ENCODE results near the gene NTM.

The NTM gene

GRCh38 chr11:131822506-131822905 is 452.1 kb downstream of the NTM start:
- Histone ChIP-seq H3K4me1 (ENCODE audit: control insufficient read depth in 1 of 2, insufficient read depth in 2 of 2, low read length in 2 of 2) (no peaks in the 10 kb centered on the region), H3K27me3 (ENCODE audit: control insufficient read depth in 1 of 2, insufficient read depth in 2 of 2, low read length in 2 of 2) (no peaks in the 10 kb centered on the region), H3K27ac (ENCODE audit: low read depth, low read length) (no peak overlapping the region), H3K4me3 (ENCODE audit: low read depth in 1 of 2, low read length in 2 of 2) (no peak overlapping the region), H3K36me3 (ENCODE audit: control insufficient read depth in 1 of 2, insufficient read depth in 2 of 2, low read length in 2 of 2) (no peaks in the 10 kb centered on the region), H3K9me3 (ENCODE audit: control insufficient read depth in 1 of 2, low read length in 2 of 2) (no peaks in the 10 kb centered on the region), H3K9ac (ENCODE audit: low read depth in 1 of 2, low read length in 2 of 2) (no peak overlapping the region)

- no peak overlapping the region for H3K27ac ChIP-seq (ENCODE audit: low read depth, low read length)
- H3K9me3 ChIP-seq (ENCODE audit: control insufficient read depth in 1 of 2, low read length in 2 of 2), result no peaks in the 10 kb centered on the region
- H3K4me1 ChIP-seq (ENCODE audit: control insufficient read depth in 1 of 2, insufficient read depth in 2 of 2, low read length in 2 of 2), result no peaks in the 10 kb centered on the region
- no peak overlapping the region for H3K9ac ChIP-seq (ENCODE audit: low read depth in 1 of 2, low read length in 2 of 2)
- H3K4me3 ChIP-seq (ENCODE audit: low read depth in 1 of 2, low read length in 2 of 2), result no peak overlapping the region
- no peaks in the 10 kb centered on the region for H3K27me3 ChIP-seq (ENCODE audit: control insufficient read depth in 1 of 2, insufficient read depth in 2 of 2, low read length in 2 of 2)
- H3K36me3 ChIP-seq (ENCODE audit: control insufficient read depth in 1 of 2, insufficient read depth in 2 of 2, low read length in 2 of 2), result no peaks in the 10 kb centered on the region
Observed at GRCh38 chr11:131823772-131824171, 453.4 kb downstream of the NTM start.

GRCh38 chr11:131824771-131825170 is 454.4 kb downstream of the NTM start:
- no peaks in the 10 kb centered on the region for H3K4me1 ChIP-seq (ENCODE audit: control insufficient read depth in 1 of 2, insufficient read depth in 2 of 2, low read length in 2 of 2)

GRCh38 chr11:131827430-131827829 is 457.0 kb downstream of the NTM start:
- Histone ChIP-seq H3K27me3 (ENCODE audit: control insufficient read depth in 1 of 2, insufficient read depth in 2 of 2, low read length in 2 of 2) (no peaks in the 10 kb centered on the region), H3K27ac (ENCODE audit: low read depth, low read length) (no peak overlapping the region), H3K36me3 (ENCODE audit: control insufficient read depth in 1 of 2, insufficient read depth in 2 of 2, low read length in 2 of 2) (no peaks in the 10 kb centered on the region), H3K4me3 (ENCODE audit: low read depth in 1 of 2, low read length in 2 of 2) (no peak overlapping the region), H3K4me1 (ENCODE audit: control insufficient read depth in 1 of 2, insufficient read depth in 2 of 2, low read length in 2 of 2) (no peaks in the 10 kb centered on the region), H3K9me3 (ENCODE audit: control insufficient read depth in 1 of 2, low read length in 2 of 2) (no peaks in the 10 kb centered on the region), H3K9ac (ENCODE audit: low read depth in 1 of 2, low read length in 2 of 2) (no peak overlapping the region)

More at GRCh38 chr11:131824771-131825170, 454.4 kb downstream of the NTM start:
- Histone ChIP-seq H3K27ac (ENCODE audit: low read depth, low read length) (no peak overlapping the region), H3K9ac (ENCODE audit: low read depth in 1 of 2, low read length in 2 of 2) (no peak overlapping the region), H3K4me3 (ENCODE audit: low read depth in 1 of 2, low read length in 2 of 2) (no peak overlapping the region), H3K27me3 (ENCODE audit: control insufficient read depth in 1 of 2, insufficient read depth in 2 of 2, low read length in 2 of 2) (no peaks in the 10 kb centered on the region), H3K9me3 (ENCODE audit: control insufficient read depth in 1 of 2, low read length in 2 of 2) (no peaks in the 10 kb centered on the region), H3K36me3 (ENCODE audit: control insufficient read depth in 1 of 2, insufficient read depth in 2 of 2, low read length in 2 of 2) (no peaks in the 10 kb centered on the region)

- Histone ChIP-seq H3K36me3 (ENCODE audit: control insufficient read depth in 1 of 2, insufficient read depth in 2 of 2, low read length in 2 of 2) (no peaks in the 10 kb centered on the region), H3K4me3 (ENCODE audit: low read depth in 1 of 2, low read length in 2 of 2) (no peak overlapping the region)
Observed at GRCh38 chr11:131829725-131830124, 459.3 kb downstream of the NTM start.

GRCh38 chr11:131832079-131832478 is 461.7 kb downstream of the NTM start:
- H3K9me3 ChIP-seq (ENCODE audit: control insufficient read depth in 1 of 2, low read length in 2 of 2), result no peaks in the 10 kb centered on the region
- no peaks in the 10 kb centered on the region for H3K27me3 ChIP-seq (ENCODE audit: control insufficient read depth in 1 of 2, insufficient read depth in 2 of 2, low read length in 2 of 2)
- H3K4me1 ChIP-seq (ENCODE audit: control insufficient read depth in 1 of 2, insufficient read depth in 2 of 2, low read length in 2 of 2), result no peaks in the 10 kb centered on the region
- H3K36me3 ChIP-seq (ENCODE audit: control insufficient read depth in 1 of 2, insufficient read depth in 2 of 2, low read length in 2 of 2), result no peaks in the 10 kb centered on the region
- no peak overlapping the region for H3K4me3 ChIP-seq (ENCODE audit: low read depth in 1 of 2, low read length in 2 of 2)
- H3K9ac ChIP-seq (ENCODE audit: low read depth in 1 of 2, low read length in 2 of 2), result no peak overlapping the region
- no peak overlapping the region for H3K27ac ChIP-seq (ENCODE audit: low read depth, low read length)

More at GRCh38 chr11:131829725-131830124, 459.3 kb downstream of the NTM start:
- Histone ChIP-seq H3K4me1 (ENCODE audit: control insufficient read depth in 1 of 2, insufficient read depth in 2 of 2, low read length in 2 of 2) (no peaks in the 10 kb centered on the region), H3K27ac (ENCODE audit: low read depth, low read length) (no peak overlapping the region), H3K9ac (ENCODE audit: low read depth in 1 of 2, low read length in 2 of 2) (no peak overlapping the region), H3K9me3 (ENCODE audit: control insufficient read depth in 1 of 2, low read length in 2 of 2) (no peaks in the 10 kb centered on the region), H3K27me3 (ENCODE audit: control insufficient read depth in 1 of 2, insufficient read depth in 2 of 2, low read length in 2 of 2) (no peaks in the 10 kb centered on the region)

GRCh38 chr11:131833366-131833765 is 463.0 kb downstream of the NTM start:
- H3K27ac ChIP-seq (ENCODE audit: low read depth, low read length), result no peak overlapping the region
- no peak overlapping the region for H3K9ac ChIP-seq (ENCODE audit: low read depth in 1 of 2, low read length in 2 of 2)
- H3K27me3 ChIP-seq (ENCODE audit: control insufficient read depth in 1 of 2, insufficient read depth in 2 of 2, low read length in 2 of 2), result no peaks in the 10 kb centered on the region
- H3K36me3 ChIP-seq (ENCODE audit: control insufficient read depth in 1 of 2, insufficient read depth in 2 of 2, low read length in 2 of 2), result no peaks in the 10 kb centered on the region
- no peak overlapping the region for H3K4me3 ChIP-seq (ENCODE audit: low read depth in 1 of 2, low read length in 2 of 2)
- H3K9me3 ChIP-seq (ENCODE audit: control insufficient read depth in 1 of 2, low read length in 2 of 2), result no peaks in the 10 kb centered on the region
- H3K4me1 ChIP-seq (ENCODE audit: control insufficient read depth in 1 of 2, insufficient read depth in 2 of 2, low read length in 2 of 2), result no peaks in the 10 kb centered on the region

GRCh38 chr11:131837562-131837961 is 467.1 kb downstream of the NTM start:
- Histone ChIP-seq H3K36me3 (ENCODE audit: control insufficient read depth in 1 of 2, insufficient read depth in 2 of 2, low read length in 2 of 2) (no peaks in the 10 kb centered on the region), H3K9ac (ENCODE audit: low read depth in 1 of 2, low read length in 2 of 2) (no peak overlapping the region), H3K4me1 (ENCODE audit: control insufficient read depth in 1 of 2, insufficient read depth in 2 of 2, low read length in 2 of 2) (peaks cover 0 to 4% of the 10 kb centered on the region in 2 donors), H3K27me3 (ENCODE audit: control insufficient read depth in 1 of 2, insufficient read depth in 2 of 2, low read length in 2 of 2) (no peaks in the 10 kb centered on the region), H3K27ac (ENCODE audit: low read depth, low read length) (no peak overlapping the region), H3K4me3 (ENCODE audit: low read depth in 1 of 2, low read length in 2 of 2) (no peak overlapping the region), H3K9me3 (ENCODE audit: control insufficient read depth in 1 of 2, low read length in 2 of 2) (no peaks in the 10 kb centered on the region)

GRCh38 chr11:131838016-131838415 is 467.6 kb downstream of the NTM start:
- Histone ChIP-seq H3K9ac (ENCODE audit: low read depth in 1 of 2, low read length in 2 of 2) (no peak overlapping the region), H3K9me3 (ENCODE audit: control insufficient read depth in 1 of 2, low read length in 2 of 2) (no peaks in the 10 kb centered on the region), H3K36me3 (ENCODE audit: control insufficient read depth in 1 of 2, insufficient read depth in 2 of 2, low read length in 2 of 2) (no peaks in the 10 kb centered on the region), H3K4me1 (ENCODE audit: control insufficient read depth in 1 of 2, insufficient read depth in 2 of 2, low read length in 2 of 2) (peaks cover 0 to 4% of the 10 kb centered on the region in 2 donors), H3K27ac (ENCODE audit: low read depth, low read length) (no peak overlapping the region), H3K4me3 (ENCODE audit: low read depth in 1 of 2, low read length in 2 of 2) (no peak overlapping the region), H3K27me3 (ENCODE audit: control insufficient read depth in 1 of 2, insufficient read depth in 2 of 2, low read length in 2 of 2) (no peaks in the 10 kb centered on the region)

- Histone ChIP-seq H3K9me3 (ENCODE audit: control insufficient read depth in 1 of 2, low read length in 2 of 2) (no peaks in the 10 kb centered on the region), H3K27ac (ENCODE audit: low read depth, low read length) (no peak overlapping the region), H3K4me3 (ENCODE audit: low read depth in 1 of 2, low read length in 2 of 2) (no peak overlapping the region), H3K9ac (ENCODE audit: low read depth in 1 of 2, low read length in 2 of 2) (no peak overlapping the region), H3K36me3 (ENCODE audit: control insufficient read depth in 1 of 2, insufficient read depth in 2 of 2, low read length in 2 of 2) (no peaks in the 10 kb centered on the region), H3K4me1 (ENCODE audit: control insufficient read depth in 1 of 2, insufficient read depth in 2 of 2, low read length in 2 of 2) (peaks cover 0 to 4% of the 10 kb centered on the region in 2 donors), H3K27me3 (ENCODE audit: control insufficient read depth in 1 of 2, insufficient read depth in 2 of 2, low read length in 2 of 2) (no peaks in the 10 kb centered on the region)
Observed at GRCh38 chr11:131839326-131839725, 468.9 kb downstream of the NTM start.

GRCh38 chr11:131840545-131840944 is 470.1 kb downstream of the NTM start:
- Histone ChIP-seq H3K9ac (ENCODE audit: low read depth in 1 of 2, low read length in 2 of 2) (no peak overlapping the region), H3K4me1 (ENCODE audit: control insufficient read depth in 1 of 2, insufficient read depth in 2 of 2, low read length in 2 of 2) (peaks cover 0 to 4% of the 10 kb centered on the region in 2 donors), H3K9me3 (ENCODE audit: control insufficient read depth in 1 of 2, low read length in 2 of 2) (no peaks in the 10 kb centered on the region), H3K27ac (ENCODE audit: low read depth, low read length) (no peak overlapping the region), H3K36me3 (ENCODE audit: control insufficient read depth in 1 of 2, insufficient read depth in 2 of 2, low read length in 2 of 2) (no peaks in the 10 kb centered on the region), H3K27me3 (ENCODE audit: control insufficient read depth in 1 of 2, insufficient read depth in 2 of 2, low read length in 2 of 2) (no peaks in the 10 kb centered on the region), H3K4me3 (ENCODE audit: low read depth in 1 of 2, low read length in 2 of 2) (no peak overlapping the region)
